Measurements from ENCODE around the gene CFAP107. TPM values are rescaled to one million over a fixed set of nuclear protein-coding genes. Genes with fewer than 3 reads are reported as not detected.

CFAP107 gene
- total and polyA plus RNA-seq, 2 experiments from 2014 or later = not detected

- Histone ChIP-seq H3K9me2 (replicated peaks; ENCODE audit: insufficient read depth) (no peaks in the 10 kb centered on the region), H3K27ac (no peak overlapping the region), H2AFZ (no peak overlapping the region), H3K4me2 (no peak overlapping the region), H3K79me2 (no peaks in the 10 kb centered on the region), H4K20me1 (ENCODE audit: insufficient read depth, poor library complexity, severe bottlenecking) (no peaks in the 10 kb centered on the region), H3K27me3 (no peaks in the 10 kb centered on the region), H3K9me3 (ENCODE audit: low read depth) (no peaks in the 10 kb centered on the region), H3K4me1 (ENCODE audit: insufficient read depth) (no peaks in the 10 kb centered on the region), H3K36me3 (replicated peaks; ENCODE audit: insufficient read depth, low read depth) (no peaks in the 10 kb centered on the region), H3K4me3 (no peak overlapping the region)
- DNase-seq (ENCODE audit: low spot score) = no peak
- TF ChIP-seq EZH2 (IDR thresholded peaks at IDR 0.05; ENCODE audit: borderline replicate concordance) (no peak), EZH2phosphoT487 (IDR thresholded peaks at IDR 0.05; ENCODE audit: low read depth, severe bottlenecking, unreplicated experiment) (no peak), CTCF (IDR thresholded peaks at IDR 0.05; ENCODE audit: poor library complexity) (no peak)
- WGBS (ENCODE audit: low lambda C conversion rate, missing lambda C conversion rate) = 69% methylated on average over 2 of the region's 2 CpGs
Observed at GRCh38 chr1:12799730-12800129, 53.7 kb downstream of the CFAP107 start.

DNA sequence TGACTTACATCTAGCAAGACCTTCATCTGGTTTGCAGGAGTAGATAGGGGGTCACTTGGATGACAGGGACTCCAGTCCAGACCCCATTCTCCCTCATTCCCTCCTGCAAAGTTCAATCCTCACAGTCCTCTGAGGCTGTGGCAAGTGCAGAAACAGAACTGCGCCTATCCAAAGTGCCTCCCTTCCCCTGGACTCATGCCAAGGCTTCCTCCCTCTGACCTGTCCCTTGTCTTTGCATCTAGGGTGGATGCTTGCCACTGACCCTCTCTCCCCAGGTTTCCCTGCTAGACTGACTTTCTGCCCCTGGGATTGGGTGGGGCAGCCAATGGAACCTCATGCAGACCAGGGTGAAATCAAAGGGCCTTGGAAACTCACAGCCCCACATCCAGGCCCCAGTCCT is 63.9 kb downstream of the CFAP107 start:
- Histone ChIP-seq H3K4me1 (ENCODE audit: insufficient read depth) (no peaks in the 10 kb centered on the region), H3K9me3 (ENCODE audit: low read depth) (no peaks in the 10 kb centered on the region), H2AFZ (no peak overlapping the region), H3K36me3 (replicated peaks; ENCODE audit: insufficient read depth, low read depth) (no peaks in the 10 kb centered on the region), H3K27ac (no peak overlapping the region), H3K4me3 (no peak overlapping the region), H3K27me3 (no peaks in the 10 kb centered on the region), H3K79me2 (no peaks in the 10 kb centered on the region), H4K20me1 (ENCODE audit: insufficient read depth, poor library complexity, severe bottlenecking) (no peaks in the 10 kb centered on the region), H3K4me2 (no peak overlapping the region), H3K9me2 (replicated peaks; ENCODE audit: insufficient read depth) (no peaks in the 10 kb centered on the region)
- DNase-seq (ENCODE audit: low spot score) = no peak
- 88% methylated on average over 1 of the region's 1 CpG for WGBS (ENCODE audit: low lambda C conversion rate, missing lambda C conversion rate)
- no peak for TF ChIP-seq EZH2phosphoT487 (IDR thresholded peaks at IDR 0.05; ENCODE audit: low read depth, severe bottlenecking, unreplicated experiment)
- no peak for TF ChIP-seq CTCF (IDR thresholded peaks at IDR 0.05; ENCODE audit: poor library complexity)
- no peak for TF ChIP-seq EZH2 (IDR thresholded peaks at IDR 0.05; ENCODE audit: borderline replicate concordance)

GRCh38 chr1:12810691-12811408 is 64.8 kb downstream of the CFAP107 start:
- 54% methylated on average over 5 of the region's 5 CpGs for WGBS (ENCODE audit: low lambda C conversion rate, missing lambda C conversion rate)
- Histone ChIP-seq H3K4me3 (no peak overlapping the region), H3K27ac (no peak overlapping the region), H3K36me3 (replicated peaks; ENCODE audit: insufficient read depth, low read depth) (no peaks in the 10 kb centered on the region), H3K79me2 (no peaks in the 10 kb centered on the region), H3K9me2 (replicated peaks; ENCODE audit: insufficient read depth) (no peaks in the 10 kb centered on the region), H3K4me1 (ENCODE audit: insufficient read depth) (no peaks in the 10 kb centered on the region), H2AFZ (no peak overlapping the region), H3K9me3 (ENCODE audit: low read depth) (no peaks in the 10 kb centered on the region), H4K20me1 (ENCODE audit: insufficient read depth, poor library complexity, severe bottlenecking) (no peaks in the 10 kb centered on the region), H3K4me2 (no peak overlapping the region), H3K27me3 (no peaks in the 10 kb centered on the region)
- no peak for TF ChIP-seq EZH2phosphoT487 (IDR thresholded peaks at IDR 0.05; ENCODE audit: low read depth, severe bottlenecking, unreplicated experiment)
- TF ChIP-seq EZH2 (IDR thresholded peaks at IDR 0.05; ENCODE audit: borderline replicate concordance) = no peak
- no peak for TF ChIP-seq CTCF (IDR thresholded peaks at IDR 0.05; ENCODE audit: poor library complexity)
- DNase-seq (ENCODE audit: low spot score) = no peak

Data from hepatocyte (in vitro differentiated cells).